Mesenchymal stem cell (in vitro differentiated cells and primary cell): ENCODE data around the gene EIF1AX.

ENCODE experiments used
- DNase-seq: peaks from one replicate; pipeline ENCODE4 v3.0.0-alpha.2; 2013
- H2AFZ ChIP-seq: one replicate; pipeline ENCODE4 v1.6.1; 2013; ENCODE audit warnings: low read depth, mild to moderate bottlenecking, control low read depth, inconsistent platforms, low read length, moderate library complexity
- H2AK5ac ChIP-seq: 2 replicates; pipeline ENCODE4 v1.6.1; 2013; ENCODE audit warnings: low read length, moderate library complexity, mild to moderate bottlenecking, inconsistent platforms; ENCODE audit not compliant: severe bottlenecking
- H2BK120ac ChIP-seq: one replicate; pipeline ENCODE4 v1.6.1; 2013; ENCODE audit warnings: low read depth, mild to moderate bottlenecking, inconsistent platforms, low read length, moderate library complexity
- H2BK12ac ChIP-seq, 2 experiments: one replicate each; pipeline ENCODE4 v1.6.1; 2013; ENCODE audit warnings: inconsistent platforms in 2 of 2, low read length in 2 of 2, mild to moderate bottlenecking in 2 of 2, moderate library complexity in 2 of 2, control low read depth in 1 of 2
- H2BK15ac ChIP-seq: one replicate; pipeline ENCODE4 v1.6.1; 2013; ENCODE audit warnings: mild to moderate bottlenecking, low read depth, inconsistent platforms; ENCODE audit not compliant: poor library complexity, severe bottlenecking
- H2BK5ac ChIP-seq: 2 replicates; pipeline ENCODE4 v1.6.1; 2013; ENCODE audit warnings: low read depth, mild to moderate bottlenecking, low read length, control low read depth, inconsistent platforms; ENCODE audit not compliant: poor library complexity, severe bottlenecking
- H3K14ac ChIP-seq, 2 experiments: one replicate each; pipeline ENCODE4 v1.6.1; 2013; ENCODE audit warnings: inconsistent platforms in 2 of 2, low read length in 2 of 2, control low read depth in 1 of 2, mild to moderate bottlenecking in 1 of 2, moderate library complexity in 1 of 2
- H3K18ac ChIP-seq, 2 experiments: one replicate each; pipeline ENCODE4 v1.6.1; 2013; ENCODE audit warnings: inconsistent platforms in 2 of 2, low read length in 2 of 2, control low read depth in 1 of 2, low read depth in 1 of 2, mild to moderate bottlenecking in 1 of 2
- H3K23ac ChIP-seq, 2 experiments: one replicate each; pipeline ENCODE4 v1.6.1; 2013; ENCODE audit warnings: inconsistent platforms in 2 of 2, low read length in 2 of 2, mild to moderate bottlenecking in 2 of 2, moderate library complexity in 2 of 2, control low read depth in 1 of 2
- H3K27ac ChIP-seq: 2 replicates; pipeline ENCODE4 v1.5.1; 2013; ENCODE audit warnings: mild to moderate bottlenecking, moderate library complexity, low read length, control low read depth, inconsistent platforms; ENCODE audit not compliant: poor library complexity, severe bottlenecking
- H3K27me3 ChIP-seq, 2 experiments: 2 replicates each; pipeline versions ENCODE4 v1.6.1 to v1.7.0; 2013; ENCODE audit warnings: low read length in 2 of 2, mild to moderate bottlenecking in 2 of 2, moderate library complexity in 2 of 2, control low read depth in 1 of 2, inconsistent platforms in 1 of 2; ENCODE audit not compliant: control insufficient read depth in 1 of 2, insufficient read depth in 1 of 2
- H3K36me3 ChIP-seq, 2 experiments: 2 replicates each; pipeline versions ENCODE4 v1.6.1 to v1.7.0; 2013; ENCODE audit warnings: low read length in 2 of 2, control low read depth in 1 of 2, inconsistent platforms in 1 of 2, low read depth in 1 of 2, mild to moderate bottlenecking in 1 of 2; ENCODE audit not compliant: insufficient read depth in 2 of 2, control insufficient read depth in 1 of 2
- H3K4ac ChIP-seq, 2 experiments: one replicate each; pipeline ENCODE4 v1.6.1; 2013; ENCODE audit warnings: inconsistent platforms in 2 of 2, low read length in 2 of 2, mild to moderate bottlenecking in 2 of 2, moderate library complexity in 2 of 2, control low read depth in 1 of 2, low read depth in 1 of 2
- H3K4me1 ChIP-seq: 2 replicates; pipeline ENCODE4 v1.6.1; 2013; ENCODE audit warnings: low read depth, low read length, control low read depth; ENCODE audit not compliant: control insufficient read depth, insufficient read depth
- H3K4me2 ChIP-seq: 2 replicates; pipeline ENCODE4 v1.6.1; 2013; ENCODE audit warnings: low read length, mild to moderate bottlenecking, inconsistent platforms; ENCODE audit not compliant: poor library complexity, severe bottlenecking
- H3K4me3 ChIP-seq, 2 experiments: 2 replicates each; pipeline versions ENCODE4 v1.5.1 to v1.7.0; 2013; ENCODE audit warnings: low read length in 2 of 2, mild to moderate bottlenecking in 2 of 2, control low read depth in 1 of 2, low read depth in 1 of 2; ENCODE audit not compliant: insufficient read depth in 1 of 2
- H3K79me1 ChIP-seq: replicated peaks from 2 replicates; pipeline ENCODE4 v1.6.1; 2013; ENCODE audit warnings: mild to moderate bottlenecking, control low read depth, low read length, inconsistent platforms; ENCODE audit not compliant: poor library complexity, severe bottlenecking
- H3K9ac ChIP-seq: 2 replicates; pipeline ENCODE4 v1.7.0; 2013; ENCODE audit warnings: mild to moderate bottlenecking, low read length, moderate library complexity
- H3K9me3 ChIP-seq: 2 replicates; pipeline ENCODE4 v1.7.0; 2013; ENCODE audit warnings: mild to moderate bottlenecking, low read length; ENCODE audit not compliant: control insufficient read depth
- H4K8ac ChIP-seq: one replicate; pipeline ENCODE4 v1.6.1; 2013; ENCODE audit warnings: inconsistent platforms, mild to moderate bottlenecking, low read length, moderate library complexity
- H4K91ac ChIP-seq: one replicate; pipeline ENCODE4 v1.6.1; 2013; ENCODE audit warnings: mild to moderate bottlenecking, low read length, inconsistent platforms
- WGBS: methylation state at CpG from one replicate; pipeline ENCODE4 v1.1.7; 2013; ENCODE audit warnings: mixed read lengths; 5-methylcytosine and 5-hydroxymethylcytosine counted together

Gene EIF1AX

DNA sequence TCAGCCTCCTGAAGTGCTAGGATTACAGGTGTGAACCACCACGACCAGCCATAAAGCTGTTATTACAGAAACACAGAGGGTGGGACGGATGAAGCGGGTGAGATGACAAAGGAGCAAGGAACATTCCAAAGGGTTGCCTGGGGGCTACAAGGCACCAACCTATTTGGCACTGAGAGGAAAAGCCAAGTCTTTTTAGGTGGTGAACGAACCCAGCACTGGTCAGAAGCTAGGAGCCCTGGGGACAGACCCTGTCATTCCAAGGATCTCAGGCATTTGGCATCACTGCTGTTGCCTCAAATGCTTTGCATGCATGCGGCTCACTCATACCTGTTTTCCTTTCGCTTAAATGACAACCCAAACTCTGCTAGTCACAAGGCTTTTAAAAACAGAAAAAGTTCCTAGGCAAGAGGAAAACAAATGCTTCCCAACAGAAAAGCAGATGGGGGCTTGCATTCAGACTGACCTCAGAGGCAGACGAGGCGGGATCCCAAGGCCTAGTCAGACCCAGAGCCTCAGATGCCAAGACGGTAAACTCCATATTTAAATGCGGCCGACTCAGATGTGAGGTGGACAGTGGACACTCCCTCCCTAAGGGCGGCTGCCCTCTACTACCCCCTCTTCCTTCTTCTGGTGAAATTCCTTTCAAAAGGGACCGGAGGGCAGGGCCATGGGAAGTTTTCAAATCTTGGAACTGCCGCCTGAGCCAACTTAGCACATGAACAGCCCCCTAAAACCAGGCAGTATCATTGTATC is 29.4 kb downstream of the EIF1AX start:
- Histone ChIP-seq H3K9me3 (no peaks in the 10 kb centered on the region), H2BK12ac (no peak overlapping the region), H4K91ac (no peak overlapping the region), H3K9ac (no peak overlapping the region), H3K4me1 (peaks cover 6% of the 10 kb centered on the region), H2BK15ac (no peak overlapping the region), H2BK5ac (no peak overlapping the region), H3K79me1 (no peaks in the 10 kb centered on the region), H3K27ac (no peak overlapping the region), H3K23ac (no peak overlapping the region), H3K4ac (no peak overlapping the region), H3K36me3 (no peaks in the 10 kb centered on the region), H3K14ac (no peak overlapping the region), H3K18ac (no peak overlapping the region), H3K4me3 (no peak overlapping the region), H2AFZ (no peak overlapping the region), H2BK120ac (no peak overlapping the region), H4K8ac (no peak overlapping the region), H3K27me3 (peaks cover 4 to 25% of the 10 kb centered on the region in 2 experiments), H2AK5ac (no peak overlapping the region), H3K4me2 (no peak overlapping the region)
- no peak for DNase-seq
- 92% methylated on average over 13 of the region's 14 CpGs for WGBS

DNA sequence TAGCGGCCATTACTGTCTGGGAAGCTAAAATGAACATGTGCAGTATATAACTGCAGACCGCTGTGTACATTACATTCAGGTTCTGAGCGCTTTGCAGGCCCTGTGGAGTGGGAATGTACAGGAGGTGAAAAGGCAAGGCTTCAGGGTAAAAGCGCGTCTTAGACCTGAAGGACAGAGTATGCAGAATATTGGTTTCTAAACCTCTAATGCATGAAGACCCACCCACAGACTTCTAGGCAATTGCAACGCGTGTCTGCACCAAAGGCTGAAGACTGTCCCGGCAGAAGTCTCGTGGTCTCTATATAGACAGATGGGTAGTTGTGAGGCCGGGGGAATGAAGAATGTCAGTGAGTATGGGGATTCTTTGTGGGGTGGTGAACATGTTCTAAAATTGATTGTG is 30.4 kb downstream of the EIF1AX start:
- Histone ChIP-seq H2BK5ac (no peak overlapping the region), H3K27ac (no peak overlapping the region), H3K4ac (no peak overlapping the region), H2BK15ac (no peak overlapping the region), H3K9me3 (no peaks in the 10 kb centered on the region), H3K4me2 (no peak overlapping the region), H3K23ac (no peak overlapping the region), H4K8ac (no peak overlapping the region), H2BK120ac (no peak overlapping the region), H2AFZ (no peak overlapping the region), H3K36me3 (no peaks in the 10 kb centered on the region), H3K4me3 (no peak overlapping the region), H3K18ac (no peak overlapping the region), H3K79me1 (no peaks in the 10 kb centered on the region), H3K14ac (no peak overlapping the region), H3K27me3 (peaks cover 0 to 21% of the 10 kb centered on the region in 2 experiments), H3K9ac (no peak overlapping the region), H4K91ac (no peak overlapping the region), H2BK12ac (no peak overlapping the region), H2AK5ac (no peak overlapping the region), H3K4me1 (peaks cover 4% of the 10 kb centered on the region)
- 88% methylated on average over 10 of the region's 10 CpGs for WGBS
- DNase-seq = no peak

GRCh38 chrX:20101934-20102581 is 39.6 kb downstream of the EIF1AX start:
- Histone ChIP-seq H3K4ac (no peak overlapping the region), H3K27me3 (peaks cover 0 to 46% of the 10 kb centered on the region in 2 experiments), H3K18ac (no peak overlapping the region), H3K4me1 (no peaks in the 10 kb centered on the region), H2AFZ (no peak overlapping the region), H2BK15ac (no peak overlapping the region), H4K8ac (no peak overlapping the region), H3K14ac (no peak overlapping the region), H2AK5ac (no peak overlapping the region), H2BK12ac (no peak overlapping the region), H3K79me1 (no peaks in the 10 kb centered on the region), H2BK120ac (no peak overlapping the region), H3K9me3 (no peaks in the 10 kb centered on the region), H3K4me2 (no peak overlapping the region), H3K36me3 (no peaks in the 10 kb centered on the region), H3K27ac (no peak overlapping the region), H3K4me3 (no peak overlapping the region), H2BK5ac (no peak overlapping the region), H3K23ac (no peak overlapping the region), H3K9ac (no peak overlapping the region), H4K91ac (no peak overlapping the region)
- no peak for DNase-seq
- WGBS = 83% methylated on average over 1 of the region's 2 CpGs

DNA sequence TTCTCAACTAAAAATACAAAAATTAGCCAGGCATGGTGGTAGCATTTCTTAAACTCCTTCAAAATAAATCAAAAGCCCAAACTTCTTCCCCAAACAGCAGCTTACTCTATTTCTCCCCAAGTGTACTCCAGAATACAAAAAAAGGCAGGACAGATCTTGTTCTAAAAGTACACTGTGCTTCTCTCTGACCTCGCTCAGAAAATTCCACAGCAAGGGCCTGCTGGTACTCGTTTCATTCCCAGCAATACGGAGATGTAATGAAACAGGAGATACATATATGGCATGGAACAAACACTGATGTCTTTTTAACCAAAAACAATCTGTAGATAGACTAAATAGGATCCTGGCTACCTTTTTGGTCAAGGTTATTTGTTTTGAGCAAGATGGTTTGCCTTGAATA is 50.1 kb downstream of the EIF1AX start:
- no peak overlapping the region for H2BK5ac ChIP-seq
- no peak overlapping the region for H3K4me3 ChIP-seq
- H3K23ac ChIP-seq = no peak overlapping the region
- no peaks in the 10 kb centered on the region for H3K36me3 ChIP-seq
- H3K27ac ChIP-seq = no peak overlapping the region
- no peak overlapping the region for H3K4ac ChIP-seq
- peaks cover 0 to 21% of the 10 kb centered on the region in 2 experiments for H3K27me3 ChIP-seq
- WGBS = no CpG with 5 or more reads among the region's 3 CpGs
- H3K9me3 ChIP-seq = no peaks in the 10 kb centered on the region
- no peak overlapping the region for H2AK5ac ChIP-seq
- H2BK12ac ChIP-seq = no peak overlapping the region
- no peak overlapping the region for H2BK15ac ChIP-seq
- H2BK120ac ChIP-seq = no peak overlapping the region
- H3K4me1 ChIP-seq = no peaks in the 10 kb centered on the region
- H4K91ac ChIP-seq = no peak overlapping the region
- no peak overlapping the region for H3K9ac ChIP-seq
- H3K4me2 ChIP-seq = no peak overlapping the region
- no peak for DNase-seq
- H3K14ac ChIP-seq = no peak overlapping the region
- H4K8ac ChIP-seq = no peak overlapping the region
- no peaks in the 10 kb centered on the region for H3K79me1 ChIP-seq
- no peak overlapping the region for H2AFZ ChIP-seq
- no peak overlapping the region for H3K18ac ChIP-seq
